Cardiac fibroblast (primary cell): ENCODE measurements around the gene TP53BP1.

Experiments used
- DNase-seq, 2 donors: peaks; one replicate each; pipeline versions ENCODE4 v3.0.0 to v3.0.0-alpha.2; 2010; ENCODE audit warnings: low read depth in 2 of 2
- H3K4me3 ChIP-seq, 2 donors: replicated peaks in 1 of 2; 1 replicate in 1 of 2; 2 replicates in 1 of 2; pipeline ENCODE4 v1.5.1; 2011; ENCODE audit warnings: low read depth in 2 of 2, low read length in 2 of 2, mild to moderate bottlenecking in 2 of 2, moderate library complexity in 1 of 2
- TF ChIP-seq, protein P1 (sequence below): IDR thresholded peaks from one replicate; pipeline ENCODE4 v1.5.1; 2011; ENCODE audit warnings: low read depth, mild to moderate bottlenecking, low read length, inconsistent platforms

The TP53BP1 gene

DNA sequence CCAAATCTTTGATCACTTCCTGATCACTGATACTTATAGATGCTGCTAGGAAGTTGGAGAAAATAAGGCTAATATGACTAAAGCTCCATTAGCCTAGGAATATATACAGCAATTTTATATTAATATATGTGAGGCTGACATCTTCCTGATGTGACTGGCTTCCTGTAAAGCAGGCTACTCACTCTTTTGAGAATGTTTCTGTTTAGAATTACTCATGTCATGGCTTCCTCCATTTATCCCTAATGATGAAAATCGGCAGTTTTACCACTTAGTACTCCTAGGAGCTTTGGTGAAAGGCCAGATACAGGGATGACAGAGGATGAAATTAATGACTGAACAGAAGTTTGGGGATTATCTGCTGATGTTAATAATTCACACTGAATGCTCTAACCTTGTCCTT is 20.6 kb upstream of the TP53BP1 start:
- TF ChIP-seq, protein P1, sequence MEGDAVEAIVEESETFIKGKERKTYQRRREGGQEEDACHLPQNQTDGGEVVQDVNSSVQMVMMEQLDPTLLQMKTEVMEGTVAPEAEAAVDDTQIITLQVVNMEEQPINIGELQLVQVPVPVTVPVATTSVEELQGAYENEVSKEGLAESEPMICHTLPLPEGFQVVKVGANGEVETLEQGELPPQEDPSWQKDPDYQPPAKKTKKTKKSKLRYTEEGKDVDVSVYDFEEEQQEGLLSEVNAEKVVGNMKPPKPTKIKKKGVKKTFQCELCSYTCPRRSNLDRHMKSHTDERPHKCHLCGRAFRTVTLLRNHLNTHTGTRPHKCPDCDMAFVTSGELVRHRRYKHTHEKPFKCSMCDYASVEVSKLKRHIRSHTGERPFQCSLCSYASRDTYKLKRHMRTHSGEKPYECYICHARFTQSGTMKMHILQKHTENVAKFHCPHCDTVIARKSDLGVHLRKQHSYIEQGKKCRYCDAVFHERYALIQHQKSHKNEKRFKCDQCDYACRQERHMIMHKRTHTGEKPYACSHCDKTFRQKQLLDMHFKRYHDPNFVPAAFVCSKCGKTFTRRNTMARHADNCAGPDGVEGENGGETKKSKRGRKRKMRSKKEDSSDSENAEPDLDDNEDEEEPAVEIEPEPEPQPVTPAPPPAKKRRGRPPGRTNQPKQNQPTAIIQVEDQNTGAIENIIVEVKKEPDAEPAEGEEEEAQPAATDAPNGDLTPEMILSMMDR: no peak
- DNase-seq: peak in 1 of 2 donors; percentile 40

DNA sequence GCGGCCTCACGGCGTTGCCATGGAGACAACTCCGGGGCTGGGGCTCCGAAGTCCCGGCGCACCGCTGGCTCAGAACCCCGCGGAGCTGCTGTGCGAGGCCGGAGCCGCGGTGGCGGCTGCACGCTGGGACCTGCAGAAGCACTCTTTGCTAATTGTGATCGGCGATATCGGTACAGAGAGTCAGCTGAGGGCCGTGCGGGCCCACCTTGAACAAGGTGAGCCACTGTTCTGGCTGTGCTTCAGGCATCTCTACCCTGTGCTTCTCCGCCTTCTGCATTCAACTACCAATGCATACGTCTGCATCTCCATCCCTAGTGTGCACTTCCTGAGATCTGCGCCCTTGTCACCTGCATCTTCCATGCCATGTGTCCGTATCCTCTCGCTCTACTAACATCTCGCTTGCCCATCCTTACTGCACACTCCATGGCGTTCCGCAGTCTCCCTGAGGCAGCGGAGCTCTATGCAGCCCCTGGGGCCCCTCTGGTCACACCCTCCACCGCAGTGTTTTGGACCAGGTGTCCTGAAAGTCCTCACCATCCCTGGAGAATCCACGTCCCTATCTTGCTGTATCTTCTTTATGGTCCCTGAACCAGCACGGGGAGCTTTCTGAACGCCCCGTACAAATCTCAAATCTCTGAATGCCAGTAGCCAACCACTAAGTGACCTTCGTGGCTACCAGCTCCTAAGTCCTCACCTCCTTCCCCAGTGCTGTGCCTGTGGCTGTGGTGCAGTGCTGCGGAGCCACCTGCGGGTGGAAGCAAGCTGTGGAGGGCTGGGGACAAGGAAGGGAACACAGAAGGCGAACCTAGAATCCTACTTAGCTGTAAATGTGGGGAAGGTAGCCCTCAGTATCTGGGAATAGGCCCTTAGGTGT is 18.3 kb upstream of the TP53BP1 start:
- DNase-seq: no peak
- H3K4me3 ChIP-seq: peak overlapping the region; percentile 46 to 63
- TF ChIP-seq, protein P1: peak; percentile 14

More for the DNA sequence above, 20.6 kb upstream of the TP53BP1 start:
- H3K4me3 ChIP-seq: no peak overlapping the region

DNA sequence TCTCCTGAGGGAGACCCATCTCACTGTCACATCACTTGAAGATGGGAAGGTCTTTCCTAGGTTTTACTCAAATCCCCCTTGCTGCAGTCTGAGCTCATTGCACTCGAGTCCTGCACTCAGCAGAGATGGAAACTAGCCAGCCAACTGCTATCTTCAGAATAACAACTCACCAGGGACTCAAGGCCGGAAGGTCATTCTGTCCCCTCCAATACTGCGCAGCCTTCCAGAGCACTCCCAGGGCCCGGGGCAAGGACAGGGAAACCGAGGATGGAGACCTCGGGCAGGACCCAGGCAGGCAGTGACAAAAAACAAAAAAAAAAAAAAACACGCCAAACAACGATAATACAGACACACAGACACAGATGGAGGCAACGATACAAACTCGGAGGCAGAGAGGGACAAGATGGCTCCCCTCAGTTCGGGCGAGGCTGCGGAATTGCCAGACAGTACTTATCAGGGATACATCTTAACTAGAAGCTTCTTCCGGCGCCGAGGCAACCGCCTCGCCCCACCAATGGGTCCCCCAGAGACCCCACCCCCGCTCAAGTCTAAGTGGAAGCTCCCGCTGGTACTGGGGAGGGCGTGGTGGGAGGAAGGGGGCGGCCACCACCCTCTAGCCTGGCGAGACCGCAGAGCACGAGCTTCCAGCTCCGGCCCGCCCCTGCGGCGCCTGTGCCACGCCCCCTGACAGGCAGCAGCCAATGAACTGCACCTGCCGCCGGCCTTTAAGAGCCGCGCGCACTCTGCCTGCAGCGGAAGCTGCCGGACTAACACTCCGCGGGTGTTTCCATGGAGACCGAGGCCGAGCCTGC is 17.4 kb upstream of the TP53BP1 start:
- peak overlapping the region; percentile 46 to 63 for H3K4me3 ChIP-seq
- TF ChIP-seq, protein P1: peak; percentile 38
- peak; percentile 98 to 99 for DNase-seq

DNA sequence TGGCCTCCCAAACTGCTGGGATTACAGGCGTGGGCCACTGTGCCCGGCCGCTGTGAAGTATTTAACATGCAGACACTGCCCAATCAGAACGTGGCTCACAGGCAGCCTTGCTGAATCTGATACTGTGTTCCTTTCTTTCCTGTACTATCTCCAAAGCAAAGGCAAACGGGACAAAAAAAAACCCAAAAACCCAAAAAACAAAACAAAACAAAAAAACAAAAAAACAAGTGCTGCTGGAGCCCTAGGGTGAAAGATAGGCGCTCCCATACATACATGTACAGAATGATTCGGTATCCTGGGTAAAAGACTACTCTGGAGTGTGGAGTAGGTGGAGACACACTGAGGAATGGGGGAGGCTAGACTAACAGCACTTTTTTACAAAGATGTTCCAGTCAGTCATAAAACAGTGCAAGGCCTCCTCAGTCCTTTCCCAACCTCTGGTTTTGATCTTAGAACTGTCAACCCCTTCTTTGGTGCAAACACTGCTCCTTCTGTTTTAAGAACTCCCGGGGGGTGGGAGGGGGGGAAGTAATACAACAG is 16.8 kb upstream of the TP53BP1 start:
- peak; percentile 37 to 52 for DNase-seq

DNA sequence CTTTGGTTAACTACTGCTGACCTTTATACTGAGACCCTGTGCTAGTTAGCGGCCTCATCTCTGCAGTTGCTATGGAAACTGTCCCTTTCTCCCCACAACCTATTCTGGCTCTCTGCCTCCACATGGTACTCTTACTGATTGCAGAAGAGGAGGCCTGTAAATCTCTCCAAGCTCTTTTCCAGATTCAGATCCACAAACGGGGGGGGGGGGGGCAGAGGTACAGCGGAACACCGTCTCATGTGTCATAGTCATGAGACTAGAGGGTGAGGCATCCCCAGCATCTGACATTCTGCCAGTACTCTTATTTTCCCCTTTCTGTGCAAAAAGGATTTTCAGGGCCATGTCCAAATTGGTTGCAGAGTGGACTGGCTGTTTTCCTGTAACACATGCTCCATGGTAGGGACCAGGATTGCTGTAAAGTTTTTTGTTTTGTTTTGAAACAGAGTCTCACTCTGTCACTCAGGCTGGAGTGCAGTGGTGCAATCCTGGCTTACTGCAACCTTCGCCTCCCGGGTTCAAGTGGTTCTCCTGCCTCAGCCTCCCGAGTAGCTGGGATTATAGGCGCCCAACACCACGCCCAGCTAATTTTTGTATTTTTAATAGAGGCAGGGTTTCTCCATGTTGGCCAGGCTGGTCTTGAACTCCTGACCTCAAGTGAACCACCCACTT is 16.2 kb upstream of the TP53BP1 start:
- DNase-seq: peak; percentile 60 to 67
- H3K4me3 ChIP-seq: no peak overlapping the region
- TF ChIP-seq, protein P1: no peak

More for the DNA sequence above, 16.8 kb upstream of the TP53BP1 start:
- TF ChIP-seq, protein P1: no peak
- H3K4me3 ChIP-seq: peak overlapping the region; percentile 46 to 63

DNA sequence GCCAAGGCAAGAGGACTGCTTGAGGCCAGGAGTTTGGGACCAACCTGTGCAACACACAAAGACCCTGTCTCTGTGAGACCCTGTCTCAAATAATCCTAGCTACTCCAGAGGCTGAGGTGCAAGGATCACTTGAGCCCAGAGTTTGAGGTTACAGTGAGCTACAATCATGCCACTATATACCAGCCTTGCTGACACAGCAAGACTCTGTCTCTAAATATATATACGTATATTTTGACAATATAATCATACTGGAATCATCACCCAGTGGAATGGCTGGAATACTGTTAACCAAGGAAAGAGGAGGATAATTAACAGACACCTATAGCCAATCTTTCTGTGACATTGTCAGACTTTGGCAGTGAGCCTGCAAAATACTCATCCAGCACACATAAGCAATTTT is 15.5 kb upstream of the TP53BP1 start:
- TF ChIP-seq, protein P1: no peak

More for the DNA sequence above, 15.5 kb upstream of the TP53BP1 start:
- no peak overlapping the region for H3K4me3 ChIP-seq
- no peak for DNase-seq
